Stimulated activated CD4-positive, alpha-beta T cell treated with anti-CD3 and anti-CD28 coated beads, Interleukin-15, amount 100 ng/mL, for 1 hour (primary cell): ENCODE data around the gene KIAA1755.

ENCODE experiments used
- DNase-seq, 2 donors: peaks; one replicate each; pipeline ENCODE4 v3.0.0-alpha.2; 2020; ENCODE audit warnings: low read depth in 1 of 2, low spot score in 1 of 2

KIAA1755 gene

DNA sequence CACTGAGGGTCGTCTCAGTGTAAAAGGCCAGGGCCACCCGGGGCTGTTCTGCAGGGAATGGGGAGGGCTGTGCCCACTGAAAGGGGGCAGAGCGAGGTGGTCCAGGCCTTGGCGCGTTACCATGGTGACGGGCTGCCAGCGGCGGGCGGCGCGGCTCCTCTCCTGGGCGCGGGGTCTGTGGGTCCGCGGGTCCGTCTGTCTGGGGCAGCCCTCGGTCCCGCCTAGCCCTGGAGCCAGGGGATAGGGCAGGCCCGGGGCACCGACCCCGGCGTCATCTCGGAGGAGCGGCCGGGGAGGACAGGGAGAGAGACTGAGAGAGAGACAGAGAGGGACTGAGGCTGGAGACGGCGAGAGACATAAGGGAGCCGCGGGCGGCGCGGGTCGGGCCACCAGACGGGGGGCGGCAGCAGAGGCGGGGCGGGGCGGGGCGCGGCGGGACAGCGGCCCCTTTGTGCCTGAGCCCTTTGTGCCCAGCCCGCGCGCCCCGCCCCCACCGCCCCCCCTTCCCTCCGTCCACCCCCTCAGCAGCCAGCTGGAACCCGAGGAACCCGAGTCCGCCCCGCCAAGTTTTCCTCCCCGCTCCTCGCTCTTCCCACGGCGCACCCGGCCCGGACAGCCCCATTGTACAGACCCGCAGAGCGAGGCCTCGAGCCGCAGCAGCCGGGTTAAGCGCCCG, at the start of gene KIAA1755:
TSS of gene KIAA1755 (minus strand) at position 358 of the 676 bp plus-strand sequence. CDS start at position 123, 235 bp downstream.
- no peak for DNase-seq

DNA sequence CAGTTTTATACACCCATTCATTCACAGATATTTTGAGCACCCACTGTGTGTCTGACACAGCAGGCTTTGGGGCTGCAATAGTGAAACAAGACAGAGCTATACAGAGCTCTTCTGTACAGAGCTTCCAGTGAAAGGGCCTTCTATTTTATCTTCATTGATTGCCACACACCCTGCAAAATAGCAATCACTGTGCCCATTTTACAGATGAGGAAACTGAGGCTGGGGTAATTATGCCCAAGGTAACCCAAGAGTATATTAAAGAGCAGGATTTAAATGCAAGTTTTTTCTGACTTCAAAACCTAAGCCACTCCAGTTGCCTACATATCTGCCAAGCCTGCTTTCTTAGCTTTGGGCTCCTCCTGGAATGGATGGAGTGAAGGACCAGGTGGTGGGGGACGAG, 47.9 kb upstream of the KIAA1755 start:
- DNase-seq: no peak

- DNase-seq: no peak
These were observed 47.5 kb upstream of the KIAA1755 start for GRCh38 chr20:38308047-38308438.

DNA sequence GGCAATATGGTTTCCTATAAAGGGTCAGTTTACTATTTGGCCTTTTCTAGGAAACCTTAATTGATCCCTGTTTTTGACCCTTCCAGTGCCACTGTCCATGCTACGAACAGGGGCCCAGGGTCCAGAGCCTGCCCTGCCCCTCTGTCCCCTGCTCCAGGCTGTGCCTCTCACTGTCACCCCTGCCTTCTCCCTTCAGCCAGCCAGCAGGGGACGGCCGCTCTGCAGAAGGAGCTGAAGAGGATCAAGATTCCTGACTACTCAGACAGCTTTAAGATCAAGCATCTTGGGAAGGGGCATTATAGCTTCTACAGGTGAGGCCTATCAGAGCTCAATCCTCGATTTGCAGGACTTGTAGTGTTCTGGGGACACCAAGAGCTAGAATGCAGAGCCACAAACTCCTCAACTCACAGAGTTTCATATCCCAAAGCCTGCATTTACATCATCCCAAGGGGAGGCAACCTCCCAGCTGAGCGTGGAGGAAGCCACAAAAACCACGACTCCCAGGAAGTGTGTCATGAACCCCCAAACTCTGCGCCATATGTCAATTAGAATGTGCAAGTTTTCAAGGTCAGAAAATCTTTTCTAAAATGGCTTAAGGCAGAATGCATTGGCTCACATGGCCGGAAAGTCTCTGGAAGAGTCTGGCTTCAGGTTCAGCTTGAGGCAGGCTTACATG, 47.0 kb upstream of the KIAA1755 start:
- no peak for DNase-seq

DNA sequence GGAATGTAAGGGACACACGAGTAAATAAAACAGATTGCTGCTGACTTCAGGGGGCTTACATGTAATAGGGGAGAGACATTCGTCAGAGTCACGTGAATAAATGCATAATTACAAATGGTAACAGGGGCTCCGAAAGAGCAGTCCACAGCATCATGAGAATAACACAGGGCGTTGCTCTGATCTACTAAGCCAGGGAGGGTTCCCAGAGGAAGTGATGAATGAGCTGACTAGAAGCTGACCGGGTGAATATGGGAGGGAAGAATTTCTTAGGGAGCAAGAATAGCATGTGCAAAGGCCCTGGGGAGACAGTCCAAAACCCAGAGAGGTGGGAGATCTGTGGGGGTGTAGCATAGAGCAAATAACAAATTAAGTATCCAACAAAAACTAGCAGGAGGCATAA, 45.8 kb upstream of the KIAA1755 start:
- DNase-seq: no peak

DNA sequence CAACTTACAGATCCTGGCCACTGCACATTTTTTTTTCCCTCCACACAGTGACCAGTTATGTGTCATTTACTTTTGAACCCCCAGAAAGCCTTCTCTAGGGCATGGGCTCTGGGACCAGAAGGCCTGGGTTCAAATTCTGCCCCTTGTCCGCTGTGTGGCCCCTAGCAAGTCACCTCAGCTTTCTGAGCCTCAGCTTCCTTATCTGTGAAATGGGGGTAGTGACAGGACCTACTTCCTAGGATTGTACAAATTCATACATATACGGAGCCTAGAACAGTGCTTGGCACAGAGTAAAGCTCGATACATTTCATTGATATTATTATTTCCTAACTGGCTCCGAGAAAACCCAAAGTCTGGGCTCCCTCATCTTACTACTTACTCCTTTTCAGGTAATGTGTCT, 45.0 kb upstream of the KIAA1755 start:
- DNase-seq: no peak

DNA sequence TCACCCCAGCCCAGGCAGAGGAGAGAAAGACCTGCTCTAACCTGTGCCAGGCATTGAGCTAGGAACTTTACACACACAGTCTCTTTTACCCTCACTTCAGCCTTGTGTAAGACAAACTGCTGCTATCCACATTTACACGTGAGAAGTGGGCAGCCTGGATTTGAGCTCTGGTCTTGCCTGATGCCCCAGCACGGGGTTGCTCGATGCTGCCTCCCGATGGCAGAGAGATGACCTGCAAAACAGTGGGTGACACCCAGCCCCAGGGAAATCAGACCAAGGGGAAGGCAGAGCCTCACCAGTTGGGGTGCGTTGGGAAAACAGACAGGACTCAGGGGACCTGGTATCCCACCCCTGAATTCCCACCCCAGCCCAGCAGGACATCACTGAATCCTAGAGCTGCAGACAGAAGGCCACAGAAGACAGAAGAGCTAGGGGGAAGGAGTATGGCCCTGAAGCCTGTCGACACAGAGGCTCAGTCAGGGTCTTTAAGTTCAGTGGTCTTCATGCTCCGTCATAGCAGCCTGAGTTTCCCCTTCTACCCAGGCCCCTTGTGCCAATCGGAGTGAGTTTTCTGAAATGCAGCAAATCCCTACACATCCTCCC, 44.4 kb upstream of the KIAA1755 start:
- no peak for DNase-seq

DNA sequence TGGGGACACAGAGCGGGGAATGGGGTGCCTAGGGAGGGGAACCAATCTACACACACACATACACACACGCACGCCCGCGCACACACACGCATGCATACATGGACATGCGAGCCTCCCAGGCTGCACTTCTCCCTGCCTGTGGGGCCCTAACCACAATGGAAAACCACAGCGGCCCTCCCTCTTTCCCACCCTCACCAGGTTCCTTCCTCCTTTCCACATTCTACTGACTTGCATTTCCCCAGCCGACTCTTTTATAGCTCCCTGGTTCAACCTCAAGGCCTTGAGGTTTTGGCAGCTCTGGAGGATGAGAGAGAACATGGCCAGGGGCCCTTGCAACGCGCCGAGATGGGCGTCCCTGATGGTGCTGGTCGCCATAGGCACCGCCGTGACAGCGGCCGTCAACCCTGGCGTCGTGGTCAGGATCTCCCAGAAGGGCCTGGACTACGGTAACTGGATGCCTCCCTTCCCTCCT, 43.4 kb upstream of the KIAA1755 start, which contains the start of gene BPI:
TSS of gene BPI (plus strand) at position 249 of the 472 bp plus-strand sequence. CDS start at position 317, 68 bp downstream.
- no peak for DNase-seq

DNA sequence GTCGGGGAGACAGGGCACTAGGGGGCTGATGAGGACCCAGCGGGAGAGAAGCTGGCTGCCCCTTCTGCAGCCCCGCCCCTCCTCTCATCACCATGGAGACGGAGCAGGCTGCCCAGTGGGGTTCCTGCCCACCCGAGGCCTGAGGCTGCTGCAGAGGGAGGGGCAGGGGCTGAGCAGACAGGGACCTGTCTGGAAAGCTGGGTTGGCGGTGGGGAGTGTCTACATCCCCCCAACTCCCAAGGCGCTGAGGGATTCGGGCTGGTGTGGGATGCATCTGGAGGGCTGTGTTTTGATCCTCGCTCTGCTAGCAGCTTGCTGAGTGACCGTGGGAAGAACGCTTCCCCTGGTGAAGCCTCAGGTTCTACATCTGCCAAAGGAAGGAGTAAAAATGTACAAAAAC, 42.3 kb upstream of the KIAA1755 start:
- DNase-seq: no peak

- DNase-seq: no peak
These were observed 40.8 kb upstream of the KIAA1755 start for GRCh38 chr20:38301309-38301708.

GRCh38 chr20:38300438-38300837, 39.9 kb upstream of the KIAA1755 start:
- no peak for DNase-seq

GRCh38 chr20:38299963-38300362, 39.4 kb upstream of the KIAA1755 start:
- DNase-seq: no peak

DNA sequence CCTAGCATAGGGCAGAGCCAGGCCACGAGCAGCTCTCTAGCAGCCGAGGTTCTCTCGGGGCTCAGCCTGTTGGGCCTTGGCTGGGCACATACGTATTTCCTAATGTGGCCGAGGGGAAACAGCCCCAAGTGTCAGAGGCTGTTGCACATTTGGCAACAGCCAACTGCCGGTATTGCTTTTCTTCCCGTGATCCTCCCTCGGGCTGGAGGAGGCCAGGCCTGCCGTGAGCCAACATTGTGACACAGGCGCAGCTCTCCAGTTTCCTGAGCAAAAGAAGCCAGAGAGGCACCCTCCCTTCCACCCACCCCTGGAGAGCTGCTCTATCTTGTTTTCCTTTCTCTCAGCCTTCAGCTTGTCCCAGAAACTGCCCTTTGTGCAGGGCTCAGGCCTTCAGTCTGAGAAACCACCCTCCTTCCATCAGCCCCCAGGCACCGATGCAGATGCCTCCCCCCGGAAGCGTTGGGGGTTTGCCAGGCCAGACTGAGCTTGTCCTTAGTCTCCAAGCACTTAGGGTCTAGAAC, 38.3 kb upstream of the KIAA1755 start:
- DNase-seq: no peak

GRCh38 chr20:38297916-38298674, 37.6 kb upstream of the KIAA1755 start:
- DNase-seq: no peak

DNA sequence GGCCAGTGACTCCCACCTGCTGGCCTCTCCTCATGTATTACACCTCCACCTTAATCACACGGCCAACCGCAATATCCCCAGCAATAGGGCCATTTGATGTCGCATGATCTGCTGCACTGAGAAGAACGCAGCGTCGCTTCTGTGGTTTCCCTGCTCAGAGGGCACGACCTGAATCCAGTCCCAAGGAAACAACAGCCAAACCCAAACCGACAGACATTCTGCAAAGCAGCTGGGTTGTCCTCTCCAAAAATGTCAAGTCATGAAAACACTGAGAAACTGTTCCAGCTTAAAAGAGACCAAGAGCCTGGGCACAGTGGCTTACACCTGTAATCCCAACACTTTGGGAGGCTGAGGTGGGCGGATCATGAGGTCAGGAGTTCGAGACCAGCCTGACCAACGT, 35.9 kb upstream of the KIAA1755 start:
- no peak for DNase-seq

- no peak for DNase-seq
These were observed 35.3 kb upstream of the KIAA1755 start for GRCh38 chr20:38295811-38296210.

DNA sequence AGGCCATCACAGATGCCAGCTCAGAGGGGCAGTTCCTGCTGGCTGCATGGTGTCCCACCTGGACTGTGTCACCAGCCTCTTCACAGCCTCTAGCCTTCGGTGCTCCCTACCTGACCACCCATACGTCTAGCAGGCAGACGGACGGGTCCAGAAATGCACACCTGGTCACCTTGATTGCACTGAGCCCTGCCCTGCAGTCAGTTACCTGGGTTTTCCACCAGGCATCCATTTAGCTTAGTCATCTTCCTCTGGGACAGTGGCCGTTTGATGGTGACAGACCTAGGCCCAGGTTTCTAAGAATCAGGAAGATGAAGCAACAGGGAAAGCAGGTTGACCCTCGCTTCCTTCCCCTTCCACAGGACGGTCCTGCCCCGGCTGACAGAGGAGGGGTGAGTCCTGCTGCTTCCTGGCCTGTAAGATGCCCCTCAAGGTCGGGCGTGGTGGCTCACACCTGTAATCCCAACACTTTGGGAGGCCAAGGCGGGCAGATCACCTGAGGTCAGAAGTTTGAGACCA, 33.6 kb upstream of the KIAA1755 start:
- DNase-seq: no peak

DNA sequence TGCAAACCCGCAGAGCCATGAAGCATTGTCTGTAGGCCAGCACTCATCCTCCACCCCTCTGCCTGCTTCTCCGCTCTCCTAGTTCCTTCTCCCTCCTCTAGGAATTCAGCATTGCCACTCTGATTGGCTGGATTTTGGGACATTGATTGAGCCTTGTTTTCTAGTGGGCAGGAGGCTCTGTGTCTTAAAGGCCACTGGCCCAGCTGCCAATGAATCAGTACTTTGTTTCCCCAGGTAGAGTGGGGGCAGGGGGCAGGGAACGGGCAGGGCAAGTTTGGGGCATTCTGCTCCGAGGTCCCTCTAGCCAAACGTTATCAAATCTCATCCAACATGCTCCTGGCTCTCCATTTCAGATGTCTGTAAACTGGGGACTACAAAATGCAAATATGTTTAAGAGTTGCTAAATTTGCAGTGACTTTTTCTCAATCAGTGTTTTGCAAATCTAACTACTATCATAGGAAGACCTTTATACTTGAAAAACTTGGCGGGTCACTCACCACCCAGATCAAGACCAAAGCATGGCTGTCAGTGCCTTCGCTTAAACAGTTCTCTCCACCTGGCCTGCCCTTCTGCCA, 33.0 kb upstream of the KIAA1755 start:
- DNase-seq: no peak

GRCh38 chr20:38291966-38292365, 31.4 kb upstream of the KIAA1755 start:
- DNase-seq: no peak
